Endothelial cell of umbilical vein (primary cell): ENCODE measurements around the gene FBLN7. TPM values are rescaled to one million over a fixed set of nuclear protein-coding genes. Genes with fewer than 3 reads are reported as not detected.

Experiments
- BruUV-seq: library from RNA; stranded (reverse); fragments of 400-500 nt; replicated peaks from 2 replicates; lab custom pipeline; 2021; lab: Mats Ljungman, UMichigan
- CTCF ChIA-PET: fragments of 300-600, 350-600 bp; sonication (Branson Sonifier 250); formaldehyde crosslinking; loops from one replicate; lab custom pipeline; 2021; ENCODE audit warnings: antibody characterized with exemption, inconsistent platforms; lab: Charles Lee
- POLR2A ChIA-PET: fragments of 300-600, 350-600 bp; sonication (Branson Sonifier 250); formaldehyde crosslinking; loops from one replicate; lab custom pipeline; 2021; ENCODE audit warnings: antibody characterized with exemption, inconsistent platforms; lab: Charles Lee
- DNase-seq: peaks from one replicate; pipeline ENCODE4 v3.0.0-alpha.2; 2011; ENCODE audit warnings: low read depth, low spot score
- FAIRE-seq: peaks from 2 replicates; lab custom pipeline; 2011; peaks lifted over from hg19 to GRCh38; lab: Jason Lieb, UNC
- H2AFZ ChIP-seq: 2 replicates; pipeline ENCODE4 v1.6.0; 2012; ENCODE audit warnings: low read depth, low read length, control low read depth, inconsistent platforms
- H3K27ac ChIP-seq: 2 replicates; pipeline ENCODE4 v1.5.1; 2011; ENCODE audit warnings: low read depth, mild to moderate bottlenecking, control low read depth, low read length, moderate library complexity; ENCODE audit not compliant: insufficient read depth
- H3K27me3 ChIP-seq, 2 experiments: 2 replicates each; pipeline versions ENCODE4 v1.6.0 to v1.6.1; 2011; ENCODE audit warnings: low read length in 2 of 2, mixed read lengths in 1 of 2; ENCODE audit not compliant: control insufficient read depth in 2 of 2, insufficient read depth in 2 of 2
- H3K36me3 ChIP-seq, 2 experiments: 2 replicates in 1 of 2; 3 replicates in 1 of 2; pipeline ENCODE4 v1.5.1; 2011; ENCODE audit warnings: low read length in 2 of 2, mild to moderate bottlenecking in 1 of 2, moderate library complexity in 1 of 2; ENCODE audit not compliant: control insufficient read depth in 2 of 2, insufficient read depth in 2 of 2; ENCODE audit errors: extremely low read depth in 1 of 2
- H3K4me1 ChIP-seq: 3 replicates; pipeline ENCODE4 v1.5.1; 2011; ENCODE audit warnings: mild to moderate bottlenecking, low read length; ENCODE audit not compliant: control insufficient read depth, insufficient read depth; ENCODE audit errors: extremely low read depth
- H3K4me2 ChIP-seq: 2 replicates; pipeline ENCODE4 v1.6.1; 2011; ENCODE audit warnings: low read length, control low read depth, mixed read lengths; ENCODE audit not compliant: insufficient read depth
- H3K4me3 ChIP-seq, 3 experiments: fragments of 200-600 bp in 1 of 3; sonication (generic), shearing (Covaris generic) in 1 of 3; replicated peaks in 1 of 3; 2 replicates each; pipeline ENCODE4 v1.5.1; 2011 to 2016; ENCODE audit warnings: control low read depth in 3 of 3, low read length in 3 of 3, mild to moderate bottlenecking in 2 of 3, inconsistent platforms in 1 of 3, low read depth in 1 of 3, moderate library complexity in 1 of 3; ENCODE audit not compliant: insufficient read depth in 1 of 3
- H3K79me2 ChIP-seq: 2 replicates; pipeline ENCODE4 v1.6.0; 2012; ENCODE audit warnings: low read length, inconsistent platforms; ENCODE audit not compliant: control insufficient read depth, insufficient read depth
- H3K9ac ChIP-seq: replicated peaks from 2 replicates; pipeline ENCODE3; 2011; ENCODE audit warnings: low read length, control low read depth; ENCODE audit not compliant: insufficient read depth; ENCODE audit errors: extremely low read depth
- H3K9me1 ChIP-seq: replicated peaks from 3 replicates; pipeline ENCODE4 v1.6.0; 2011; ENCODE audit warnings: mild to moderate bottlenecking, low read length; ENCODE audit not compliant: control insufficient read depth, insufficient read depth; ENCODE audit errors: extremely low read depth
- H3K9me3 ChIP-seq: replicated peaks from 2 replicates; pipeline ENCODE4 v1.5.1; 2012; ENCODE audit warnings: low read length, inconsistent platforms; ENCODE audit not compliant: control insufficient read depth, insufficient read depth
- H4K20me1 ChIP-seq: replicated peaks from 2 replicates; pipeline ENCODE3; 2011; ENCODE audit warnings: mild to moderate bottlenecking, low read length; ENCODE audit not compliant: control insufficient read depth, insufficient read depth; ENCODE audit errors: extremely low read depth
- EZH2 ChIP-seq: IDR thresholded peaks from 2 replicates; pipeline ENCODE4 v1.6.1; 2012; ENCODE audit warnings: borderline replicate concordance, low read depth, mild to moderate bottlenecking, moderate library complexity, low read length, inconsistent platforms; ENCODE audit not compliant: severe bottlenecking
- GATA2 ChIP-seq: IDR thresholded peaks from 2 replicates; pipeline ENCODE4 v1.7.0; 2011; ENCODE audit warnings: low read depth, mild to moderate bottlenecking, moderate library complexity, mixed read lengths, low read length; ENCODE audit not compliant: insufficient read length, insufficient read depth
- MYC ChIP-seq: IDR thresholded peaks from one replicate; pipeline ENCODE4 v1.6.1; 2011; ENCODE audit warnings: mild to moderate bottlenecking, low read depth, low read length
- POLR2AphosphoS5 ChIP-seq: IDR thresholded peaks from 2 replicates; pipeline ENCODE4 v1.6.1; 2012; ENCODE audit warnings: low read depth, mild to moderate bottlenecking, control low read depth, low read length, moderate library complexity; ENCODE audit not compliant: insufficient read depth
- dilution Hi-C: fragments of 300-500 bp; cut with MboI; formaldehyde crosslinking; loops from one replicate; pipeline ENCODE4 v1.15.0; 2019; ENCODE audit warnings: low sequenced_read_pairs; ENCODE audit not compliant: extremely low pct_ligation_motif_present
- intact Hi-C: fragments of 100-400 bp; cut with micrococcal nuclease; formaldehyde crosslinking; loops from one replicate; pipeline ENCODE4 v1.10.0; 2022
- polyA plus RNA-seq, 4 experiments: library from polyadenylated mRNA; depleted of rRNA in 3 of 4; stranded (reverse) in 3 of 4; unstranded in 1 of 4; fragments of >200 nt; gene quantifications; 2 replicates each; pipeline versions ENCODE4 v1.2.1 to v1.2.3, GENCODE V29; 2011 to 2012; ENCODE audit warnings: missing spikeins in 1 of 4
- total RNA-seq: library from RNA; stranded (reverse); gene quantifications from 2 replicates; pipeline ENCODE4 v1.2.3, GENCODE V29; 2021
- TF ChIP-seq, protein P1 (sequence below), 2 donors: IDR thresholded peaks; 1 replicate in 1 of 2; 2 replicates in 1 of 2; pipeline ENCODE4 v1.5.1; 2011; ENCODE audit warnings: low read length in 2 of 2, mild to moderate bottlenecking in 2 of 2, moderate library complexity in 2 of 2, control low read depth in 1 of 2, inconsistent platforms in 1 of 2, low read depth in 1 of 2; ENCODE audit not compliant: insufficient read depth in 1 of 2; ENCODE audit errors: extremely low read depth in 1 of 2

FBLN7 gene
- total and polyA plus RNA-seq, 2 donors (not counting 3 experiments of a cell fraction or from before 2014, with no cell fraction given) = 3.1 to 3.3 TPM

- no peak overlapping the region for H3K9ac ChIP-seq
- H3K9me3 ChIP-seq = no peaks in the 10 kb centered on the region
- peaks cover 0 to 2% of the 10 kb centered on the region in 2 experiments for H3K27me3 ChIP-seq
- dilution Hi-C loops = no loop called here
- POLR2A ChIA-PET = no interaction called here
- FAIRE-seq (no peak), DNase-seq (no peak)
- no peaks in the 10 kb centered on the region for H3K36me3 ChIP-seq
- no TSS peak for BruUV-seq
- no peaks in the 10 kb centered on the region for H3K79me2 ChIP-seq
- H3K27ac ChIP-seq = no peak overlapping the region
- H3K4me2 ChIP-seq = no peak overlapping the region
- H4K20me1 ChIP-seq = no peaks in the 10 kb centered on the region
- TF ChIP-seq MYC (no peak), POLR2AphosphoS5 (no peak), EZH2 (no peak), GATA2 (no peak)
- TF ChIP-seq, protein P1, sequence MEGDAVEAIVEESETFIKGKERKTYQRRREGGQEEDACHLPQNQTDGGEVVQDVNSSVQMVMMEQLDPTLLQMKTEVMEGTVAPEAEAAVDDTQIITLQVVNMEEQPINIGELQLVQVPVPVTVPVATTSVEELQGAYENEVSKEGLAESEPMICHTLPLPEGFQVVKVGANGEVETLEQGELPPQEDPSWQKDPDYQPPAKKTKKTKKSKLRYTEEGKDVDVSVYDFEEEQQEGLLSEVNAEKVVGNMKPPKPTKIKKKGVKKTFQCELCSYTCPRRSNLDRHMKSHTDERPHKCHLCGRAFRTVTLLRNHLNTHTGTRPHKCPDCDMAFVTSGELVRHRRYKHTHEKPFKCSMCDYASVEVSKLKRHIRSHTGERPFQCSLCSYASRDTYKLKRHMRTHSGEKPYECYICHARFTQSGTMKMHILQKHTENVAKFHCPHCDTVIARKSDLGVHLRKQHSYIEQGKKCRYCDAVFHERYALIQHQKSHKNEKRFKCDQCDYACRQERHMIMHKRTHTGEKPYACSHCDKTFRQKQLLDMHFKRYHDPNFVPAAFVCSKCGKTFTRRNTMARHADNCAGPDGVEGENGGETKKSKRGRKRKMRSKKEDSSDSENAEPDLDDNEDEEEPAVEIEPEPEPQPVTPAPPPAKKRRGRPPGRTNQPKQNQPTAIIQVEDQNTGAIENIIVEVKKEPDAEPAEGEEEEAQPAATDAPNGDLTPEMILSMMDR (IDR thresholded peaks at IDR 0.05; ENCODE audit: extremely low read depth in 1 of 2, insufficient read depth in 1 of 2, low read depth in 1 of 2, low read length in 2 of 2) = no peak
- no peaks in the 10 kb centered on the region for H3K9me1 ChIP-seq
- no peak overlapping the region for H3K4me3 ChIP-seq
- H3K4me1 ChIP-seq = no peaks in the 10 kb centered on the region
- H2AFZ ChIP-seq = no peak overlapping the region
- CTCF ChIA-PET = no interaction called here
- intact Hi-C loops = no loop called here
These were observed 27.1 kb downstream of the FBLN7 start for GRCh38 chr2:112165296-112165695.
